ENCODE measurements around the gene LMO7.

GRCh38 chr13:75651013-75651412 lies 14.9 kb downstream of the LMO7 start:
- TF ChIP-seq CTCF (conservative IDR thresholded peaks at IDR 0.05; ENCODE audit: low read length) (no peak), EZH2phosphoT487 (IDR thresholded peaks at IDR 0.05; ENCODE audit: borderline replicate concordance, low read depth, low read length) (no peak)

Measured in OCI-LY7 (cell line).